Brain microvascular endothelial cell (primary cell): Measurements from ENCODE around the gene BBIP1.

Source experiments
- DNase-seq: peaks from one replicate; pipeline ENCODE4 v3.0.0-alpha.2; 2020
- H3K27ac ChIP-seq: fragments of 250-450 bp; sonication (Bioruptor Pico); 2 replicates; pipeline ENCODE4 v1.5.1; 2020; ENCODE audit warnings: mild to moderate bottlenecking, moderate library complexity
- H3K27me3 ChIP-seq: fragments of 250-450 bp; sonication (Bioruptor Pico); replicated peaks from 2 replicates; pipeline ENCODE4 v1.5.1; 2020; ENCODE audit warnings: mild to moderate bottlenecking
- H3K36me3 ChIP-seq: fragments of 250-450 bp; sonication (Bioruptor Pico); replicated peaks from 2 replicates; pipeline ENCODE4 v1.5.1; 2020; ENCODE audit warnings: mild to moderate bottlenecking
- H3K4me3 ChIP-seq: 2 replicates; pipeline ENCODE4 v1.5.1; 2011; ENCODE audit warnings: low read depth, mild to moderate bottlenecking, control low read depth, low read length, moderate library complexity
- in situ Hi-C: cut with HindIII; loops from 2 replicates; pipeline ENCODE4 v1.10.0; 2017; ENCODE audit warnings: low sequenced_read_pairs, low pct_ligation_motif_present
- TF ChIP-seq, protein P1 (sequence below): IDR thresholded peaks from 2 replicates; pipeline ENCODE4 v1.5.1; 2011; ENCODE audit warnings: low read depth, mild to moderate bottlenecking, moderate library complexity, low read length, control low read depth, inconsistent platforms; ENCODE audit errors: missing control alignments

BBIP1 gene

GRCh38 chr10:110876000-110876399, 43.0 kb downstream of the BBIP1 start:
- no peaks in the 10 kb centered on the region for H3K27me3 ChIP-seq
- H3K36me3 ChIP-seq, result no peaks in the 10 kb centered on the region
- no peak overlapping the region for H3K4me3 ChIP-seq
- H3K27ac ChIP-seq, result no peak overlapping the region
- in situ Hi-C loops, result no loop called here
- TF ChIP-seq, protein P1, sequence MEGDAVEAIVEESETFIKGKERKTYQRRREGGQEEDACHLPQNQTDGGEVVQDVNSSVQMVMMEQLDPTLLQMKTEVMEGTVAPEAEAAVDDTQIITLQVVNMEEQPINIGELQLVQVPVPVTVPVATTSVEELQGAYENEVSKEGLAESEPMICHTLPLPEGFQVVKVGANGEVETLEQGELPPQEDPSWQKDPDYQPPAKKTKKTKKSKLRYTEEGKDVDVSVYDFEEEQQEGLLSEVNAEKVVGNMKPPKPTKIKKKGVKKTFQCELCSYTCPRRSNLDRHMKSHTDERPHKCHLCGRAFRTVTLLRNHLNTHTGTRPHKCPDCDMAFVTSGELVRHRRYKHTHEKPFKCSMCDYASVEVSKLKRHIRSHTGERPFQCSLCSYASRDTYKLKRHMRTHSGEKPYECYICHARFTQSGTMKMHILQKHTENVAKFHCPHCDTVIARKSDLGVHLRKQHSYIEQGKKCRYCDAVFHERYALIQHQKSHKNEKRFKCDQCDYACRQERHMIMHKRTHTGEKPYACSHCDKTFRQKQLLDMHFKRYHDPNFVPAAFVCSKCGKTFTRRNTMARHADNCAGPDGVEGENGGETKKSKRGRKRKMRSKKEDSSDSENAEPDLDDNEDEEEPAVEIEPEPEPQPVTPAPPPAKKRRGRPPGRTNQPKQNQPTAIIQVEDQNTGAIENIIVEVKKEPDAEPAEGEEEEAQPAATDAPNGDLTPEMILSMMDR, result no peak
- no peak for DNase-seq

- in situ Hi-C loops, result no loop called here
- no peak for DNase-seq
- Histone ChIP-seq H3K27ac (no peak overlapping the region), H3K4me3 (peak overlapping the region; percentile 76), H3K27me3 (no peaks in the 10 kb centered on the region), H3K36me3 (no peaks in the 10 kb centered on the region)
- TF ChIP-seq, protein P1, result no peak
These were observed 45.0 kb downstream of the BBIP1 start for GRCh38 chr10:110873951-110874350.

GRCh38 chr10:110872984-110873923, 45.7 kb downstream of the BBIP1 start:
- in situ Hi-C loops, result no loop called here
- Histone ChIP-seq H3K4me3 (peak overlapping the region; percentile 76), H3K27me3 (no peaks in the 10 kb centered on the region), H3K27ac (peak overlapping the region; percentile 87), H3K36me3 (no peaks in the 10 kb centered on the region)
- TF ChIP-seq, protein P1, result no peak
- DNase-seq, result no peak

- TF ChIP-seq, protein P1, result peak; percentile 44
These were observed 46.6 kb downstream of the BBIP1 start for GRCh38 chr10:110872145-110872983.

DNA sequence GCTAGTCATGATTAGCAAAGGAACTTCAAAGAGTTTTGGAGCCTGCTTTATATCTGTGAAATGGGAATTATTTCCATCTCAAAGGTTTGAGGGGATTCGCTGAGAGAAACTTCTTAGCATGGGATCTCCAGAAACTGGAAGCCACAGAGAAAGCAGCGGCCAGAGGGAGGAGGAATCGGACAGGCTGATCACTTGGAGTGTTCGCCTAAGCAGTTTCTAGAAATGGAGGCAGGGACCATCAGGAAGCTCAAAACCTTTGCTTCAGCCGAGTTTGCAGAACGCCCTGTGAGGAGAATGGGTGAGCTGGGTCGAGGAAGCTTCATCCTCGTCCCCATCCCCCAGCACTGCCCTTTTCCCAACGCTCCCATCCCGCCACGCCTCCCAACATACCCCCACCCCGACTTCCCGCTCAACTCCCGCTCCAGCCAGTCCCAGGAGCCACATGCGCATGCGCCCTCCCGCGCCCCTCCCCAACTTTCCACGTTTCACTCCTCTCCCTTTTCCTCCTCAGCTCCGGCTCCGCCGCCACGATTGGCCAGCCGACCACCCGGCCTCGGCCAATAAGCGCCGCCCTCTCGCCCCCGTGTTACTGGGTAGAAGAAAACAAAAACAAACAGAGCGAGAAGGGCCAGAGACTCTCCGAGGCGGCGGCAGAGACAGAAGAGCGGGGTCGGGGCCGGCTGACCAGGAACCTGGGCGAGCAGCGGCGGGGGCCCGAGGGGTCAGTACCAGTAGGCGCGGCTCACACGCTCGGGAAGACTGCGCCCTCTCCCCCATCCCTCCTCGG, 47.5 kb downstream of the BBIP1 start, which contains the start of gene PDCD4:
Gene PDCD4, plus strand, starts transcription at position 631 of the 787 bp plus-strand sequence. CDS start 4,100 bp downstream, outside the sequence.
- Histone ChIP-seq H3K36me3 (no peaks in the 10 kb centered on the region), H3K27ac (peak within 1 kb of the TSS; percentile 87), H3K4me3 (peak within 1 kb of the TSS; percentile 76), H3K27me3 (no peaks in the 10 kb centered on the region)
- in situ Hi-C loops, result no loop called here
- peak; percentile 98 for DNase-seq
- TF ChIP-seq, protein P1, result no peak

More at GRCh38 chr10:110872145-110872983, 46.6 kb downstream of the BBIP1 start:
- Histone ChIP-seq H3K36me3 (no peaks in the 10 kb centered on the region), H3K27me3 (no peaks in the 10 kb centered on the region), H3K27ac (peak overlapping the region; percentile 87), H3K4me3 (peak overlapping the region; percentile 76)
- DNase-seq, result peak; percentile 85
- in situ Hi-C loops, result no loop called here
